Measurements from ENCODE around the gene DMD.

- TF ChIP-seq CTCF (conservative IDR thresholded peaks at IDR 0.05): no peak
- TF ChIP-seq ZFX (IDR thresholded peaks at IDR 0.05): no peak
These were observed 1814.2 kb downstream of the DMD start for GRCh38 chrX:31397119-31397518.

Data from C4-2B (cell line).